ENCODE data around the gene AK6.

DNA sequence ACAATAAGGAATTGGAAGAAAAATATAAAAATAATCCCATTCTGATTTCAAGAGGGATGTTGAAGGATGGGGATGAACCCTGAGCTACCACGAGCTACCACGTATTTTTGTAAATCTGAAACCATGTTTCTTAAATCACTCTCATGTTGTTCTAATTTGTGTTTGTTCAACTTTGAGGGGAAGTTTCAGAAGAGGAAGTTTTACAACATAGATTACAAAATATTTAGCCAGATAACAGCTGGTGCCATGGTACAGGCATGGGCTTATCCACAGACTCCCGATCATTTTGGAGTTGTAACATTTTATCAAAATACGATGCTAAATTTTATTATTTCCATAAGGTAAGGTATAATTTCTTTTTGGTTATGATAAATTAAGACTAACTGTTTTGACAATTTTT lies 51.9 kb downstream of the AK6 start:
- TF ChIP-seq, protein P1, sequence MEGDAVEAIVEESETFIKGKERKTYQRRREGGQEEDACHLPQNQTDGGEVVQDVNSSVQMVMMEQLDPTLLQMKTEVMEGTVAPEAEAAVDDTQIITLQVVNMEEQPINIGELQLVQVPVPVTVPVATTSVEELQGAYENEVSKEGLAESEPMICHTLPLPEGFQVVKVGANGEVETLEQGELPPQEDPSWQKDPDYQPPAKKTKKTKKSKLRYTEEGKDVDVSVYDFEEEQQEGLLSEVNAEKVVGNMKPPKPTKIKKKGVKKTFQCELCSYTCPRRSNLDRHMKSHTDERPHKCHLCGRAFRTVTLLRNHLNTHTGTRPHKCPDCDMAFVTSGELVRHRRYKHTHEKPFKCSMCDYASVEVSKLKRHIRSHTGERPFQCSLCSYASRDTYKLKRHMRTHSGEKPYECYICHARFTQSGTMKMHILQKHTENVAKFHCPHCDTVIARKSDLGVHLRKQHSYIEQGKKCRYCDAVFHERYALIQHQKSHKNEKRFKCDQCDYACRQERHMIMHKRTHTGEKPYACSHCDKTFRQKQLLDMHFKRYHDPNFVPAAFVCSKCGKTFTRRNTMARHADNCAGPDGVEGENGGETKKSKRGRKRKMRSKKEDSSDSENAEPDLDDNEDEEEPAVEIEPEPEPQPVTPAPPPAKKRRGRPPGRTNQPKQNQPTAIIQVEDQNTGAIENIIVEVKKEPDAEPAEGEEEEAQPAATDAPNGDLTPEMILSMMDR (IDR thresholded peaks at IDR 0.05) = no peak
- no peak for TF ChIP-seq EP300 (IDR thresholded peaks at IDR 0.05)
